Testis (tissue), 2 donors: ENCODE measurements around the gene LTBP1.

Experiments
- POLR2A ChIP-seq: fragments of 450-650 bp; IDR thresholded peaks from one replicate; pipeline ENCODE4 v1.6.1; 2017; ENCODE audit warnings: antibody characterized with exemption, mild to moderate bottlenecking, moderate library complexity
- TF ChIP-seq, protein P1 (sequence below), 3 experiments: fragments of 450-650 bp in 2 of 3; fragments of 200-600 bp in 1 of 3; sonication (generic) in 1 of 3; IDR thresholded peaks; one replicate each; pipeline ENCODE4 v1.5.1; 2016 to 2019; ENCODE audit warnings: antibody characterized with exemption in 3 of 3, mild to moderate bottlenecking in 2 of 3, moderate library complexity in 1 of 3

DNA sequence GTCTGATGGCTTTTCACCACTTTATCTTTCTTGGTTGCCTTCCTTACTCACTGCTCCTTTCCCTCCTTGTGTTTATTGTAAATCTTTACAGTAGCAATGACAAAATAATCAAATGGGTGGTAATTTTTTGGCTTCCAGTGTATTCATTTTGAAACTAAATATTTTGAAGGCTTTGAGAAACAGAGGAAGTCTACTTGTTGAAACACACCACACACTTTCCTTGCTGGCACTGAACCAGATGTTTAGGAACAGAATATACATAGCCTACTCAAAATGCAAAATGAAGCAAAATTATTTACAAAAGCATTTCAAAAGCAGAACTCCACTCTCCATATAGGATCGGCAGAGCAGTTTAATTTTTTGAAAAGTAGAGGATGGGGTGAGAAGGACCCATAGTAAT, 189.8 kb downstream of the LTBP1 start:
- TF ChIP-seq, protein P1, sequence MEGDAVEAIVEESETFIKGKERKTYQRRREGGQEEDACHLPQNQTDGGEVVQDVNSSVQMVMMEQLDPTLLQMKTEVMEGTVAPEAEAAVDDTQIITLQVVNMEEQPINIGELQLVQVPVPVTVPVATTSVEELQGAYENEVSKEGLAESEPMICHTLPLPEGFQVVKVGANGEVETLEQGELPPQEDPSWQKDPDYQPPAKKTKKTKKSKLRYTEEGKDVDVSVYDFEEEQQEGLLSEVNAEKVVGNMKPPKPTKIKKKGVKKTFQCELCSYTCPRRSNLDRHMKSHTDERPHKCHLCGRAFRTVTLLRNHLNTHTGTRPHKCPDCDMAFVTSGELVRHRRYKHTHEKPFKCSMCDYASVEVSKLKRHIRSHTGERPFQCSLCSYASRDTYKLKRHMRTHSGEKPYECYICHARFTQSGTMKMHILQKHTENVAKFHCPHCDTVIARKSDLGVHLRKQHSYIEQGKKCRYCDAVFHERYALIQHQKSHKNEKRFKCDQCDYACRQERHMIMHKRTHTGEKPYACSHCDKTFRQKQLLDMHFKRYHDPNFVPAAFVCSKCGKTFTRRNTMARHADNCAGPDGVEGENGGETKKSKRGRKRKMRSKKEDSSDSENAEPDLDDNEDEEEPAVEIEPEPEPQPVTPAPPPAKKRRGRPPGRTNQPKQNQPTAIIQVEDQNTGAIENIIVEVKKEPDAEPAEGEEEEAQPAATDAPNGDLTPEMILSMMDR (IDR thresholded peaks at IDR 0.05), result no peak
- no peak for TF ChIP-seq POLR2A
